Caco-2 (cell line): ENCODE data around the gene PPP2R5C. TPM values are rescaled to one million over a fixed set of nuclear protein-coding genes. Genes with fewer than 3 reads are reported as not detected.

Source experiments
- BruUV-seq: library from RNA; stranded (reverse); fragments of 400-500 nt; replicated peaks from 2 replicates; lab custom pipeline; 2021; lab: Mats Ljungman, UMichigan
- CTCF ChIA-PET: fragments of 300-600 bp; sonication (Branson Sonifier 250); formaldehyde crosslinking; loops from one replicate; lab custom pipeline; 2022; ENCODE audit warnings: antibody characterized with exemption; lab: Charles Lee
- POLR2A ChIA-PET: fragments of 300-600 bp; sonication (Branson Sonifier 250); formaldehyde crosslinking; loops from one replicate; lab custom pipeline; 2022; ENCODE audit warnings: antibody characterized with exemption; lab: Charles Lee
- DNase-seq, 2 experiments: peaks; one replicate each; pipeline versions ENCODE4 v3.0.0 to v3.0.0-alpha.2; 2020 to 2022
- H3K27me3 ChIP-seq: replicated peaks from 2 replicates; pipeline ENCODE4 v1.6.0; 2011; ENCODE audit warnings: low read length; ENCODE audit not compliant: control insufficient read depth, insufficient read depth
- H3K36me3 ChIP-seq: 2 replicates; pipeline ENCODE4 v1.5.1; 2011; ENCODE audit warnings: low read length; ENCODE audit not compliant: control insufficient read depth, insufficient read depth
- H3K4me1 ChIP-seq: fragments of 250-450 bp; sonication (Bioruptor Pico); 2 replicates; pipeline ENCODE4 v1.5.1; 2020; ENCODE audit warnings: mild to moderate bottlenecking
- H3K4me3 ChIP-seq: 2 replicates; pipeline ENCODE4 v1.5.1; 2011; ENCODE audit warnings: low read depth, mild to moderate bottlenecking, control low read depth, low read length
- H3K9me3 ChIP-seq: fragments of 250-450 bp; sonication (Bioruptor Pico); 2 replicates; pipeline ENCODE4 v1.5.1; 2020; ENCODE audit warnings: mild to moderate bottlenecking, moderate library complexity
- H3K27ac Mint-ChIP-seq: one replicate; pipeline ENCODE4 v1.8.0; 2022; ENCODE audit warnings: mixed read lengths; ENCODE audit not compliant: unreplicated experiment
- H3K27me3 Mint-ChIP-seq: one replicate; pipeline ENCODE4 v1.8.0; 2022; ENCODE audit warnings: mixed read lengths; ENCODE audit not compliant: insufficient read depth, unreplicated experiment
- H3K36me3 Mint-ChIP-seq: one replicate; pipeline ENCODE4 v1.8.0; 2022; ENCODE audit warnings: mild to moderate bottlenecking, mixed read lengths; ENCODE audit not compliant: insufficient read depth, unreplicated experiment
- H3K4me1 Mint-ChIP-seq: one replicate; pipeline ENCODE4 v1.8.0; 2022; ENCODE audit warnings: low read depth, mixed read lengths; ENCODE audit not compliant: unreplicated experiment
- H3K4me3 Mint-ChIP-seq: one replicate; pipeline ENCODE4 v1.8.0; 2022; ENCODE audit warnings: mild to moderate bottlenecking, moderate library complexity, mixed read lengths; ENCODE audit not compliant: unreplicated experiment
- H3K9me3 Mint-ChIP-seq: one replicate; pipeline ENCODE4 v1.8.0; 2022; ENCODE audit warnings: mixed read lengths; ENCODE audit not compliant: unreplicated experiment
- intact Hi-C: fragments of 100-400 bp; cut with micrococcal nuclease; formaldehyde crosslinking; loops from one replicate; pipeline ENCODE4 v1.10.0; 2022; ENCODE audit not compliant: unreplicated experiment
- total RNA-seq: library from RNA; stranded (reverse); gene quantifications from 2 replicates; pipeline ENCODE4 v1.2.3, GENCODE V29; 2022
- TF ChIP-seq, protein P1 (sequence below), 2 experiments: fragments of 200-600 bp in 1 of 2; IDR thresholded peaks; 1 replicate in 1 of 2; 2 replicates in 1 of 2; pipeline versions ENCODE4 v1.5.1 to v1.8.0; 2011 to 2022; ENCODE audit warnings: antibody characterized with exemption in 1 of 2, control low read depth in 1 of 2, inconsistent platforms in 1 of 2, low read depth in 1 of 2, low read length in 1 of 2, mild to moderate bottlenecking in 1 of 2, moderate library complexity in 1 of 2; ENCODE audit not compliant: insufficient read depth in 1 of 2, severe bottlenecking in 1 of 2, unreplicated experiment in 1 of 2

PPP2R5C gene
- total RNA-seq, 1 experiment from 2014 or later, result 97.5 TPM

DNA sequence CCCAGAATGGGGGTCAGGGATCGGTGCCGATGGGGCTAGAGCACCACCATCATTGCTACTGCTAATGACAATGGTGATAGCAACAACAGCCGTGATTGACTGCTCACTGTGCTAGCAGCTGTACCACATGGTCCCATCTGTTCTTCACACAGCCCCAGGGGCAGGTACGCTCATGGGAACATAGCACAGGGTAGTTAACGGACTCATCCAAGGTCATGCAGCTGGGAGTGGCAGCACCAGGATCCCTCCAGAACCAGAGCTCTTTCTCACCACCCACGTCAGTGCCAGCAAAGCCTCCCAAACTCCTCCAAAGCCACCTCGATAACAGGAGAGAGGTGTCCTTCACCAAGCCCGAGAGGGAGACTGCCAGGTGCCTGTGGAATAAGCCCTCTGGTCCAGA is 191.6 kb downstream of the PPP2R5C start:
- CTCF ChIA-PET, result no interaction called here
- POLR2A ChIA-PET, result no interaction called here
- Histone ChIP-seq H3K4me3 (no peak overlapping the region), H3K36me3 (no peaks in the 10 kb centered on the region), H3K9me3 (no peaks in the 10 kb centered on the region), H3K27me3 (no peaks in the 10 kb centered on the region), H3K4me1 (no peaks in the 10 kb centered on the region)
- no TSS peak for BruUV-seq
- no peak overlapping the region for H3K27ac Mint-ChIP-seq
- H3K4me1 Mint-ChIP-seq, result no peaks in the 10 kb centered on the region
- TF ChIP-seq, protein P1, sequence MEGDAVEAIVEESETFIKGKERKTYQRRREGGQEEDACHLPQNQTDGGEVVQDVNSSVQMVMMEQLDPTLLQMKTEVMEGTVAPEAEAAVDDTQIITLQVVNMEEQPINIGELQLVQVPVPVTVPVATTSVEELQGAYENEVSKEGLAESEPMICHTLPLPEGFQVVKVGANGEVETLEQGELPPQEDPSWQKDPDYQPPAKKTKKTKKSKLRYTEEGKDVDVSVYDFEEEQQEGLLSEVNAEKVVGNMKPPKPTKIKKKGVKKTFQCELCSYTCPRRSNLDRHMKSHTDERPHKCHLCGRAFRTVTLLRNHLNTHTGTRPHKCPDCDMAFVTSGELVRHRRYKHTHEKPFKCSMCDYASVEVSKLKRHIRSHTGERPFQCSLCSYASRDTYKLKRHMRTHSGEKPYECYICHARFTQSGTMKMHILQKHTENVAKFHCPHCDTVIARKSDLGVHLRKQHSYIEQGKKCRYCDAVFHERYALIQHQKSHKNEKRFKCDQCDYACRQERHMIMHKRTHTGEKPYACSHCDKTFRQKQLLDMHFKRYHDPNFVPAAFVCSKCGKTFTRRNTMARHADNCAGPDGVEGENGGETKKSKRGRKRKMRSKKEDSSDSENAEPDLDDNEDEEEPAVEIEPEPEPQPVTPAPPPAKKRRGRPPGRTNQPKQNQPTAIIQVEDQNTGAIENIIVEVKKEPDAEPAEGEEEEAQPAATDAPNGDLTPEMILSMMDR (IDR thresholded peaks at IDR 0.05; ENCODE audit: insufficient read depth in 1 of 2, low read depth in 1 of 2, low read length in 1 of 2, severe bottlenecking in 1 of 2, unreplicated experiment in 1 of 2), result no peak
- no peaks in the 10 kb centered on the region for H3K27me3 Mint-ChIP-seq
- no peak for DNase-seq
- H3K4me3 Mint-ChIP-seq, result no peak overlapping the region
- peaks cover 9% of the 10 kb centered on the region for H3K36me3 Mint-ChIP-seq
- no peaks in the 10 kb centered on the region for H3K9me3 Mint-ChIP-seq
- intact Hi-C loops, result no loop called here

DNA sequence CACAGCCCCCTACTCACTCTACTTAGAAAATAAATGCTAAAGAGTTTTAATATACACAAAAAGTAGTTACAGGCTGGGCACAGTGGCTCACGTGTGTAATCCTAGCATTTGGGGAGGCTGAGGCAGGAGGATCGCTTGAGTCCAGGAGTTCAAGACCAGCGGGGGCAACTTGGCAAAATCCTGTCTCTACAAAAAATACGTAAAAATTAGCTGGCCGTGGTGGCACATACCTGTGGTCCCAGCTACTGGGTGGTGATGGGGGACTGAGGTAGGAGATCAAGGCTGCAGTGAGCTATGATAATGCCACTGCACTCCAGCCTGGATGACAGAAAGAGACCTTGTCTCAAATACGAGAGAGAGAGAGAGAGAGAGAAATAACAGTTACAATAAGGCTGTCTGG is 193.0 kb downstream of the PPP2R5C start:
- H3K9me3 Mint-ChIP-seq, result no peaks in the 10 kb centered on the region
- intact Hi-C loops, result no loop called here
- no peaks in the 10 kb centered on the region for H3K4me1 ChIP-seq
- H3K27me3 Mint-ChIP-seq, result no peaks in the 10 kb centered on the region
- no peaks in the 10 kb centered on the region for H3K27me3 ChIP-seq
- ChIA-PET CTCF (no interaction called here), POLR2A (no interaction called here)
- no peaks in the 10 kb centered on the region for H3K36me3 ChIP-seq
- no peak overlapping the region for H3K27ac Mint-ChIP-seq
- DNase-seq, result peak in 1 of 2 experiments; percentile 7
- TF ChIP-seq, protein P1 (IDR thresholded peaks at IDR 0.05; ENCODE audit: insufficient read depth in 1 of 2, low read depth in 1 of 2, low read length in 1 of 2, severe bottlenecking in 1 of 2, unreplicated experiment in 1 of 2), result no peak
- no peaks in the 10 kb centered on the region for H3K9me3 ChIP-seq
- no peak overlapping the region for H3K4me3 Mint-ChIP-seq
- H3K36me3 Mint-ChIP-seq, result no peaks in the 10 kb centered on the region
- no peaks in the 10 kb centered on the region for H3K4me1 Mint-ChIP-seq
- BruUV-seq, result no TSS peak
- H3K4me3 ChIP-seq, result no peak overlapping the region

DNA sequence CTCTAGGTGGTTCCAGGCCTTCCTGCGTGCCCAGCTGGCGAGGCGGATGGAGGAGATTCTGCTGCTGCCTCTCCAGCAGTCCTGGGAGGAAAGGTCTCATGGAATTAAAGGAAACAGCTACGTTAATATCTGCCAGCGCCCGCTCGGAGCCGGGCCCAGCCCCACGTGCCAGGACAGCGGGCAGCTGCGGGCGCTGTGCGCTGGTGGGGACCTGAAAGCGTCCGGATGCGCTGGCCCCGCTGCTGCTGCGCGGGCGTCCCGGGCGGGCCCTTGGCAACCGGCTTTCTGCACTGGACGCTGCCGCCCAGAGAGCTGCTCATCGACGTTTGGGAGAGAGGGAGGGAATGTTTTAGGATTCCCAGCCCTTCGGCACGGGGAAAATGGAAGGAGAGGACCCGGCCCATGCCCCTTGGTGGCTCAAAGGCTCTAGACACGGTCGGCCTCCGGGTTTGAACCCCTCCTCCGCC is 194.2 kb downstream of the PPP2R5C start:
- intact Hi-C loops, result no loop called here
- CTCF ChIA-PET, result interaction anchor here (0.5 kb wide), 1 partner anchor 485 kb away, joined by 3 read pairs; no protein-coding TSS in a partner anchor
- no peaks in the 10 kb centered on the region for H3K9me3 Mint-ChIP-seq

More for the DNA sequence above, 194.2 kb downstream of the PPP2R5C start:
- Histone ChIP-seq H3K4me3 (no peak overlapping the region), H3K27me3 (no peaks in the 10 kb centered on the region), H3K4me1 (no peaks in the 10 kb centered on the region), H3K9me3 (no peaks in the 10 kb centered on the region), H3K36me3 (no peaks in the 10 kb centered on the region)
- no TSS peak for BruUV-seq
- TF ChIP-seq, protein P1 (IDR thresholded peaks at IDR 0.05; ENCODE audit: insufficient read depth in 1 of 2, low read depth in 1 of 2, low read length in 1 of 2, severe bottlenecking in 1 of 2, unreplicated experiment in 1 of 2), result no peak
- Mint-ChIP-seq H3K4me1 (no peaks in the 10 kb centered on the region), H3K27me3 (no peaks in the 10 kb centered on the region), H3K36me3 (no peaks in the 10 kb centered on the region), H3K4me3 (no peak overlapping the region), H3K27ac (no peak overlapping the region)
- POLR2A ChIA-PET, result no interaction called here
- DNase-seq, result peak in 1 of 2 experiments; percentile 1
